HepG2 (cell line): ENCODE results near the gene GALR2. TPM values are rescaled to one million over a fixed set of nuclear protein-coding genes. Genes with fewer than 3 reads are reported as not detected.

ENCODE experiments used
- AGO2 ChIP-seq: fragments of 200-400 bp; formaldehyde crosslinking; optimal IDR thresholded peaks from 2 replicates; pipeline ENCODE3; 2017; ENCODE audit warnings: mild to moderate bottlenecking, low read depth, low read length, moderate library complexity
- CTCF ChIP-seq: sonication (generic); formaldehyde crosslinking; IDR thresholded peaks from 2 replicates; pipeline ENCODE4 v1.5.0; 2020; ENCODE audit warnings: mild to moderate bottlenecking, missing genetic modification reagents, moderate library complexity
- DPF2 ChIP-seq: sonication (generic); formaldehyde crosslinking; IDR thresholded peaks from 2 replicates; pipeline ENCODE4 v1.4.0; 2020; ENCODE audit warnings: mild to moderate bottlenecking, low read depth, missing genetic modification reagents, borderline replicate concordance
- FOXA1 ChIP-seq, 2 experiments: fragments of 450-650 bp in 1 of 2; sonication (generic) in 1 of 2; formaldehyde crosslinking in 1 of 2; IDR thresholded peaks; 2 replicates each; pipeline versions ENCODE4 v1.4.0 to v1.6.1; 2016 to 2020; ENCODE audit warnings: missing genetic modification reagents in 1 of 2
- FOXJ3 ChIP-seq: sonication (generic); formaldehyde crosslinking; IDR thresholded peaks from 2 replicates; pipeline ENCODE4 v1.4.0; 2020; ENCODE audit warnings: missing genetic modification reagents, mild to moderate bottlenecking, borderline replicate concordance
- GATAD1 ChIP-seq: IDR thresholded peaks from 2 replicates; pipeline ENCODE4 v1.6.1; 2016; ENCODE audit warnings: missing genetic modification reagents, missing compliant biosample characterization
- HNRNPH1 ChIP-seq: fragments of 200-400 bp; formaldehyde crosslinking; optimal IDR thresholded peaks from 2 replicates; pipeline ENCODE3; 2017; ENCODE audit warnings: mild to moderate bottlenecking, low read depth, low read length
- IRF2 ChIP-seq: IDR thresholded peaks from 2 replicates; pipeline ENCODE4 v1.6.1; 2018; ENCODE audit warnings: missing genetic modification reagents, missing compliant biosample characterization
- NCOA1 ChIP-seq: sonication (generic); formaldehyde crosslinking; IDR thresholded peaks from 2 replicates; pipeline ENCODE4 v1.9.0; 2021; ENCODE audit warnings: missing genetic modification reagents
- NFE2L1 ChIP-seq: sonication (generic); formaldehyde crosslinking; IDR thresholded peaks from 2 replicates; pipeline ENCODE4 v1.4.0; 2020; ENCODE audit warnings: missing genetic modification reagents, mild to moderate bottlenecking, borderline replicate concordance
- PCBP1 ChIP-seq: fragments of 200-400 bp; formaldehyde crosslinking; IDR thresholded peaks from 2 replicates; pipeline ENCODE4 v1.6.1; 2017; ENCODE audit warnings: mild to moderate bottlenecking, low read depth, low read length, borderline replicate concordance
- REL ChIP-seq: sonication (generic); formaldehyde crosslinking; conservative IDR thresholded peaks from 2 replicates; pipeline ENCODE4 v1.8.0; 2022; ENCODE audit warnings: mild to moderate bottlenecking, missing genetic modification reagents, moderate library complexity
- RORA ChIP-seq: sonication (generic); formaldehyde crosslinking; IDR thresholded peaks from 2 replicates; pipeline ENCODE4 v1.5.0; 2020; ENCODE audit warnings: mild to moderate bottlenecking, missing genetic modification reagents, moderate library complexity
- ZIK1 ChIP-seq: sonication (generic); formaldehyde crosslinking; IDR thresholded peaks from 2 replicates; pipeline ENCODE4 v1.5.0; 2020; ENCODE audit warnings: mild to moderate bottlenecking, low read depth, missing genetic modification reagents, borderline replicate concordance
- ZNF260 ChIP-seq: sonication (generic); formaldehyde crosslinking; IDR thresholded peaks from 2 replicates; pipeline ENCODE4 v1.4.0; 2020; ENCODE audit warnings: missing genetic modification reagents, low read depth, mild to moderate bottlenecking, borderline replicate concordance
- ZNF280B ChIP-seq: sonication (generic); formaldehyde crosslinking; IDR thresholded peaks from 2 replicates; pipeline ENCODE4 v1.5.0; 2020; ENCODE audit warnings: missing genetic modification reagents, mild to moderate bottlenecking, borderline replicate concordance
- ZNF292 ChIP-seq: sonication (generic); formaldehyde crosslinking; IDR thresholded peaks from 2 replicates; pipeline ENCODE4 v1.8.1; 2022; ENCODE audit warnings: mild to moderate bottlenecking, low read depth, missing genetic modification reagents, borderline replicate concordance
- ZNF589 ChIP-seq: sonication (generic); formaldehyde crosslinking; conservative IDR thresholded peaks from 2 replicates; pipeline ENCODE4 v1.8.0; 2022; ENCODE audit warnings: mild to moderate bottlenecking, moderate library complexity, missing genetic modification reagents
- ZNF776 ChIP-seq: sonication (generic); formaldehyde crosslinking; IDR thresholded peaks from 2 replicates; pipeline ENCODE4 v1.4.0; 2020; ENCODE audit warnings: mild to moderate bottlenecking, missing genetic modification reagents
- polyA plus RNA-seq, 8 experiments: library from polyadenylated mRNA; depleted of rRNA in 3 of 8; stranded (reverse) in 7 of 8; unstranded in 1 of 8; fragments of >200 nt; fragmentation: Illumina TruSeq in 4 of 8; extraction: Trizol in 4 of 8; gene quantifications; 2 replicates each; pipeline versions ENCODE4 v1.2.1 to v1.2.3, GENCODE V29; 2011 to 2016; ENCODE audit warnings: low read depth in 4 of 8, missing spikeins in 1 of 8, mixed read lengths in 1 of 8; ENCODE audit not compliant: insufficient read depth in 1 of 8
- total RNA-seq, 5 experiments: library from RNA; depleted of rRNA; stranded (reverse); fragments of >200 nt; fragmentation: Illumina TruSeq; extraction: Trizol; gene quantifications; 2 replicates each; pipeline ENCODE4 v1.2.3, GENCODE V29; 2016; ENCODE audit warnings: low read depth in 1 of 5

Gene GALR2
- total and polyA plus RNA-seq, 2 of the 13 experiments (the other 11 are each of a cell fraction or from before 2014, with no cell fraction given): 0.48 to 0.58 TPM

- TF ChIP-seq HNRNPH1 (peak; percentile 23), FOXA1 (IDR thresholded peaks at IDR 0.05) (no peak), FOXA1 (CRISPR knock-in tag; IDR thresholded peaks at IDR 0.05) (no peak), NCOA1 (0 out of 2 replicates have a peak, but pooled peaks have one; percentile 21), NFE2L1 (no peak), ZNF280B (CRISPR knock-in tag) (peak; percentile 90; the same call in 1 of the 2 replicates), ZNF776 (CRISPR knock-in tag) (no peak), GATAD1 (CRISPR knock-in tag) (0 out of 2 replicates have a peak, but pooled peaks have one; percentile 22), ZNF260 (0 out of 2 replicates have a peak, but pooled peaks have one; percentile 66), ZNF589 (CRISPR knock-in tag) (0 out of 2 replicates have a peak, but pooled peaks have one; percentile 60), ZIK1 (CRISPR knock-in tag) (peak; percentile 57; the same call in 1 of the 2 replicates), DPF2 (CRISPR knock-in tag) (0 out of 2 replicates have a peak, but pooled peaks have one; percentile 16), ZNF292 (CRISPR knock-in tag) (no peak), IRF2 (CRISPR knock-in tag) (peak; percentile 49; the same call in 1 of the 2 replicates), AGO2 (peak; percentile 98), CTCF (CRISPR knock-in tag) (0 out of 2 replicates have a peak, but pooled peaks have one; percentile 7), FOXJ3 (CRISPR knock-in tag) (no peak), RORA (CRISPR knock-in tag) (no peak), REL (CRISPR knock-in tag) (peak; percentile 80), PCBP1 (0 out of 2 replicates have a peak, but pooled peaks have one; percentile 65)
Observed at GRCh38 chr17:76079956-76080767, 5.6 kb downstream of the GALR2 start (continued).
